HG03064 (cell line): ENCODE results near the gene ARF1.

Source experiments
- ATAC-seq: cut with Tn5 transposase; IDR thresholded peaks from one replicate; pipeline ENCODE4 v1.9.1; 2021; ENCODE audit warnings: low read depth; ENCODE audit not compliant: unreplicated experiment

Gene ARF1

GRCh38 chr1:228114827-228115226, 32.3 kb downstream of the ARF1 start:
- no peak for ATAC-seq

GRCh38 chr1:228117335-228117734, 34.8 kb downstream of the ARF1 start:
- no peak for ATAC-seq

GRCh38 chr1:228118040-228118439, 35.5 kb downstream of the ARF1 start:
- ATAC-seq = no peak

- ATAC-seq = no peak
Measured at GRCh38 chr1:228120351-228120750, 37.8 kb downstream of the ARF1 start.

- no peak for ATAC-seq
Measured at GRCh38 chr1:228120857-228121489, 38.5 kb downstream of the ARF1 start.

GRCh38 chr1:228122921-228123441, 40.5 kb downstream of the ARF1 start:
- ATAC-seq = no peak

- ATAC-seq = no peak
Measured at GRCh38 chr1:228123505-228123904, 41.0 kb downstream of the ARF1 start.

- no peak for ATAC-seq
Measured at GRCh38 chr1:228125185-228125584, 42.7 kb downstream of the ARF1 start.

GRCh38 chr1:228131766-228132165, 49.3 kb downstream of the ARF1 start:
- ATAC-seq = no peak

- ATAC-seq = no peak
Measured at GRCh38 chr1:228134591-228134990, 52.1 kb downstream of the ARF1 start.

GRCh38 chr1:228136901-228137300, 54.4 kb downstream of the ARF1 start:
- ATAC-seq = no peak

- no peak for ATAC-seq
Measured at GRCh38 chr1:228139406-228139930, 57.0 kb downstream of the ARF1 start.

- ATAC-seq = peak; percentile 87
Measured at GRCh38 chr1:228139931-228140723, 57.6 kb downstream of the ARF1 start, which contains the start of gene GUK1. GUK1 (plus strand) TSS chr1:228140279; CDS start chr1:228140303, 24 bp downstream.

GRCh38 chr1:228140724-228141225, 58.3 kb downstream of the ARF1 start:
- no peak for ATAC-seq

- no peak for ATAC-seq
Measured at GRCh38 chr1:228141226-228142044, 58.9 kb downstream of the ARF1 start.

GRCh38 chr1:228142155-228142691, 59.7 kb downstream of the ARF1 start:
- ATAC-seq = no peak

- no peak for ATAC-seq
Measured at GRCh38 chr1:228142701-228143136, 60.2 kb downstream of the ARF1 start.

GRCh38 chr1:228143480-228144192, 61.1 kb downstream of the ARF1 start:
- no peak for ATAC-seq

GRCh38 chr1:228144193-228144992, 61.9 kb downstream of the ARF1 start:
- no peak for ATAC-seq
